PFSK-1 (cell line): ENCODE measurements around the gene ITCH.

Experiments
- POLR2AphosphoS5 ChIP-seq: IDR thresholded peaks from 2 replicates; pipeline ENCODE4 v1.6.1; 2012; ENCODE audit warnings: low read depth, mild to moderate bottlenecking, control low read depth, low read length, moderate library complexity
- REST ChIP-seq, 2 experiments: IDR thresholded peaks; 2 replicates each; pipeline versions ENCODE4 v1.6.1 to v1.8.0; 2011 to 2012; ENCODE audit warnings: low read depth in 2 of 2, low read length in 2 of 2, control low read depth in 1 of 2, inconsistent platforms in 1 of 2, mild to moderate bottlenecking in 1 of 2, moderate library complexity in 1 of 2; ENCODE audit not compliant: insufficient read depth in 1 of 2
- SIN3A ChIP-seq: IDR thresholded peaks from 2 replicates; pipeline ENCODE4 v1.6.1; 2012; ENCODE audit warnings: mild to moderate bottlenecking, low read length, moderate library complexity, borderline replicate concordance; ENCODE audit not compliant: insufficient read depth
- TAF1 ChIP-seq: IDR thresholded peaks from 2 replicates; pipeline ENCODE4 v1.6.1; 2012; ENCODE audit warnings: low read length, control low read depth, borderline replicate concordance; ENCODE audit not compliant: insufficient read depth

DNA sequence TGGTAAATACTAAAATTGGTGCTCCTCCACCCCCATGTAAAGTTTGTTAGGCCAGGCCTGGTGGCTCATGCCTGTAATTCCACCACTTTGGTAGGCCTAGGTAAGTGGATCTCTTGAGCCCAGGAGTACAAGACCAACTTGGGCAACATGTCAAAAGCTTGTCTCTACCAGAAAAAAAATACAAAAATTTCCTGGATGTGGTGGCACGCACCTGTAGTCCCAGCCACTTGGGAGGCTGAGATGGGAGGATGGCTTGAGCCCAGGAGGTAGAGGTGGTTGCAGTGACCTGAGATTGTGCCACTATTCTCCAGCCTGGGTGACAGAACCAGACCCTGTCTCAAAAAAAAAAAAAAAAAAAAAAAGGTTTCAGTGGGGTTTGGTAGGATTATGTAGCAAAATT is 41.7 kb downstream of the ITCH start:
- TF ChIP-seq POLR2AphosphoS5: no peak
- no peak for TF ChIP-seq REST (IDR thresholded peaks at IDR 0.05; ENCODE audit: insufficient read depth in 1 of 2, low read depth in 2 of 2, low read length in 2 of 2)
- no peak for TF ChIP-seq SIN3A
- no peak for TF ChIP-seq TAF1
